Keratinocyte (primary cell): ENCODE data around the gene CNOT4.

Source experiments
- EZH2 ChIP-seq: IDR thresholded peaks from one replicate; pipeline ENCODE4 v1.6.1; 2012; ENCODE audit warnings: inconsistent platforms, mild to moderate bottlenecking, low read length, moderate library complexity
- TF ChIP-seq, protein P1 (sequence below), 3 experiments: IDR thresholded peaks in 1 of 3; conservative IDR thresholded peaks in 1 of 3; optimal IDR thresholded peaks in 1 of 3; 2 replicates in 2 of 3; 3 replicates in 1 of 3; pipeline versions ENCODE3 to v1.5.1; 2011; ENCODE audit warnings: low read length in 3 of 3, mild to moderate bottlenecking in 3 of 3, moderate library complexity in 2 of 3, control low read depth in 1 of 3, inconsistent platforms in 1 of 3; ENCODE audit not compliant: insufficient read depth in 2 of 3; ENCODE audit errors: extremely low read depth in 1 of 3

DNA sequence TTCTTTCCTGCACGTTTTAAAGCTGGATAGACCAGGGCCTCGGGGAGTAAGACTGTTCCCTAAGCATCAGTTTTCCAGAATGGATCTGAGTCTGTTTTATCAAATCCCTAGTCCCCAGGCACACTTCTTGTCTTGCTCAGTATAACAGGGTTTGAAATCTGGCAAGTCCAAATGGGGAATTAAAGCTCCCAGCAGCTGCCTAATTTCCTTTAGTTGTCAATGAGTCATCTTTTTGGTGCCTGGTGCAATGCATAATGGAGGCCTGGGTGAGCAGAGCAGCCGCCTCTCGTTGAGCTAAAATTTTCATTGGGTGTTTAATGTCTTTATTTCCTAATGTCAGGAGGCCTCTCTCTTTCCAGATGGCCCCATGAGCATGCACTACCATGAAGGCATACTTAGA lies 188.3 kb downstream of the CNOT4 start:
- TF ChIP-seq, protein P1, sequence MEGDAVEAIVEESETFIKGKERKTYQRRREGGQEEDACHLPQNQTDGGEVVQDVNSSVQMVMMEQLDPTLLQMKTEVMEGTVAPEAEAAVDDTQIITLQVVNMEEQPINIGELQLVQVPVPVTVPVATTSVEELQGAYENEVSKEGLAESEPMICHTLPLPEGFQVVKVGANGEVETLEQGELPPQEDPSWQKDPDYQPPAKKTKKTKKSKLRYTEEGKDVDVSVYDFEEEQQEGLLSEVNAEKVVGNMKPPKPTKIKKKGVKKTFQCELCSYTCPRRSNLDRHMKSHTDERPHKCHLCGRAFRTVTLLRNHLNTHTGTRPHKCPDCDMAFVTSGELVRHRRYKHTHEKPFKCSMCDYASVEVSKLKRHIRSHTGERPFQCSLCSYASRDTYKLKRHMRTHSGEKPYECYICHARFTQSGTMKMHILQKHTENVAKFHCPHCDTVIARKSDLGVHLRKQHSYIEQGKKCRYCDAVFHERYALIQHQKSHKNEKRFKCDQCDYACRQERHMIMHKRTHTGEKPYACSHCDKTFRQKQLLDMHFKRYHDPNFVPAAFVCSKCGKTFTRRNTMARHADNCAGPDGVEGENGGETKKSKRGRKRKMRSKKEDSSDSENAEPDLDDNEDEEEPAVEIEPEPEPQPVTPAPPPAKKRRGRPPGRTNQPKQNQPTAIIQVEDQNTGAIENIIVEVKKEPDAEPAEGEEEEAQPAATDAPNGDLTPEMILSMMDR (optimal IDR thresholded peaks at IDR 0.05 in 1 of 3, IDR thresholded peaks at IDR 0.05 in 1 of 3, conservative IDR thresholded peaks at IDR 0.05 in 1 of 3; ENCODE audit: extremely low read depth in 1 of 3, insufficient read depth in 2 of 3, low read length in 3 of 3): no peak
- TF ChIP-seq EZH2: no peak
